SK-N-SH treated with all-trans-retinoic acid at 6 μM for 48 hours (cell line): ENCODE results near the gene TEKT5.

Source experiments
- RARB ChIP-seq: fragments of 250-450 bp; sonication (Bioruptor Pico); IDR thresholded peaks from 2 replicates; pipeline ENCODE4 v1.8.0; 2021; ENCODE audit warnings: mild to moderate bottlenecking, moderate library complexity
- SNAI2 ChIP-seq: fragments of 250-450 bp; sonication (Bioruptor Pico); IDR thresholded peaks from 2 replicates; pipeline ENCODE4 v1.5.0; 2020; ENCODE audit warnings: mild to moderate bottlenecking, moderate library complexity
- TCF4 ChIP-seq: fragments of 250-450 bp; sonication (Bioruptor Pico); IDR thresholded peaks from 2 replicates; pipeline ENCODE4 v1.8.0; 2021; ENCODE audit warnings: mild to moderate bottlenecking, moderate library complexity, borderline replicate concordance
- TF ChIP-seq, protein P1 (sequence below): fragments of 250-450 bp; sonication (Bioruptor Pico); IDR thresholded peaks from 2 replicates; pipeline ENCODE4 v1.8.0; 2021; ENCODE audit warnings: low read depth, mild to moderate bottlenecking, moderate library complexity, borderline replicate concordance
- TF ChIP-seq, protein P2 (sequence below): fragments of 250-450 bp; sonication (Bioruptor Pico); IDR thresholded peaks from 2 replicates; pipeline ENCODE4 v1.5.1; 2020; ENCODE audit warnings: low read depth, mild to moderate bottlenecking, moderate library complexity

DNA sequence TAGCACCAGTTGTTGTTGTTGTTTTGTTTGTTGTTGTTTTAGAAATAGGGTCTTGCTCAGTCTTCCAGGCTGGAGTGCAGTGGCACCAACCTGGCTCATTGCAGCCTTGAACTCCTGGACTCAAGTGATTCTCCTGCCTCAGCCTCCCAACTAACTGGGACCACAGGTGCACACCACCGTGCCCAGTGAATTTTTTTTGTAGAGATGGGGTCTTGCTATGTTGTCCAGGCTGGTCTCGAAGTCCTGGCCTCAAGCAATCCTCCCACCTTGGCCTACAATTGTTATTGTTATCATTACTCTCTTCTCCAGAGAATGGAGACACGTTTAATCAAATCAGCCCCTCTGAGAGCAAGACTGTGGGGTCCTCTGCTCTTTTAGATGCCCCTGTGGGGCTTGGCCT lies 71.7 kb downstream of the TEKT5 start:
- TF ChIP-seq SNAI2 (no peak), TCF4 (no peak), RARB (CRISPR knock-in tag) (no peak)
- TF ChIP-seq, protein P1, sequence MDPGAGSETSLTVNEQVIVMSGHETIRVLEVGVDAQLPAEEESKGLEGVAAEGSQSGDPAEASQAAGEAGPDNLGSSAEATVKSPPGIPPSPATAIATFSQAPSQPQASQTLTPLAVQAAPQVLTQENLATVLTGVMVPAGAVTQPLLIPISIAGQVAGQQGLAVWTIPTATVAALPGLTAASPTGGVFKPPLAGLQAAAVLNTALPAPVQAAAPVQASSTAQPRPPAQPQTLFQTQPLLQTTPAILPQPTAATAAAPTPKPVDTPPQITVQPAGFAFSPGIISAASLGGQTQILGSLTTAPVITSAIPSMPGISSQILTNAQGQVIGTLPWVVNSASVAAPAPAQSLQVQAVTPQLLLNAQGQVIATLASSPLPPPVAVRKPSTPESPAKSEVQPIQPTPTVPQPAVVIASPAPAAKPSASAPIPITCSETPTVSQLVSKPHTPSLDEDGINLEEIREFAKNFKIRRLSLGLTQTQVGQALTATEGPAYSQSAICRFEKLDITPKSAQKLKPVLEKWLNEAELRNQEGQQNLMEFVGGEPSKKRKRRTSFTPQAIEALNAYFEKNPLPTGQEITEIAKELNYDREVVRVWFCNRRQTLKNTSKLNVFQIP, result no peak
- TF ChIP-seq, protein P2, sequence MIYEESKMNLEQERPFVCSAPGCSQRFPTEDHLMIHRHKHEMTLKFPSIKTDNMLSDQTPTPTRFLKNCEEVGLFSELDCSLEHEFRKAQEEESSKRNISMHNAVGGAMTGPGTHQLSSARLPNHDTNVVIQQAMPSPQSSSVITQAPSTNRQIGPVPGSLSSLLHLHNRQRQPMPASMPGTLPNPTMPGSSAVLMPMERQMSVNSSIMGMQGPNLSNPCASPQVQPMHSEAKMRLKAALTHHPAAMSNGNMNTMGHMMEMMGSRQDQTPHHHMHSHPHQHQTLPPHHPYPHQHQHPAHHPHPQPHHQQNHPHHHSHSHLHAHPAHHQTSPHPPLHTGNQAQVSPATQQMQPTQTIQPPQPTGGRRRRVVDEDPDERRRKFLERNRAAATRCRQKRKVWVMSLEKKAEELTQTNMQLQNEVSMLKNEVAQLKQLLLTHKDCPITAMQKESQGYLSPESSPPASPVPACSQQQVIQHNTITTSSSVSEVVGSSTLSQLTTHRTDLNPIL, result no peak
